ENCODE data around the gene MRPS17.

Gene MRPS17

GRCh38 chr7:55992346-55992745 lies 40.7 kb downstream of the MRPS17 start:
- in situ Hi-C loops (cut with HindIII; ENCODE audit: low sequenced_read_pairs) = no loop called here
- no peak overlapping the region for H3K4me3 ChIP-seq (ENCODE audit: low read depth, low read length)
- TF ChIP-seq CTCF (IDR thresholded peaks at IDR 0.05; ENCODE audit: low read depth, low read length) = no peak
- DNase-seq (ENCODE audit: low read depth, low spot score) = no peak

DNA sequence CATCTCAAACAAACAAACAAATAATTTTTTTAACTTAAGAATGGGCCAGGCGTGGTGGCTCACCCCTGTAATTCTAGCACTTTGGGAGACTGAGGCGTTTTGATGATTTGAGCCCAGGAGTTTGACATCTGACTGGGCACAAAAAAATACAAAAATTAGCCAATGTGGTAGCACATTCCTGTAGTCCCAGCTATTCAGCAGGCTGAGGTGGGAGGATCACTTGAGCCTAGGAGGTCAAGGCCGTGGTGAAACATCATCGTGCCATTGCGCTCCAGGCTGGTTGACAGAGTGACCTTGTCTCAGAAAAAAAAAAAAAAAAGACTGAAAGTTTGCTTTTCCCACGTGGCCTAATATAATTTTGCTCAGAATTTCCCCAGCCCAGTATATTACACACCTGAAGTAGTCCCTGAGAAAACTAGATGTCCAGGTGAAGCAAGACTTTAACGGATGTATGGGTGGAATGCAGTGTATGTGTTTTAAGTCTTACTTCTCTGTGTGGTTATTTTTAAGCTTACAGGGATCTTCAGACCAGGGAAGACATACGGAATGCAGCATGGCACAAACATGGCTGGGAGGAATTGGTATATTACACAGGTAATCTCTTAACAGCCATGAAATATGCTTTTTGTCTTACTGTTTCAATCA lies 45.3 kb downstream of the MRPS17 start:
- DNase-seq (ENCODE audit: low read depth, low spot score) = no peak
- no peak for TF ChIP-seq CTCF (IDR thresholded peaks at IDR 0.05; ENCODE audit: low read depth, low read length)
- in situ Hi-C loops (cut with HindIII; ENCODE audit: low sequenced_read_pairs) = no loop called here
- H3K4me3 ChIP-seq (ENCODE audit: low read depth, low read length) = no peak overlapping the region

DNA sequence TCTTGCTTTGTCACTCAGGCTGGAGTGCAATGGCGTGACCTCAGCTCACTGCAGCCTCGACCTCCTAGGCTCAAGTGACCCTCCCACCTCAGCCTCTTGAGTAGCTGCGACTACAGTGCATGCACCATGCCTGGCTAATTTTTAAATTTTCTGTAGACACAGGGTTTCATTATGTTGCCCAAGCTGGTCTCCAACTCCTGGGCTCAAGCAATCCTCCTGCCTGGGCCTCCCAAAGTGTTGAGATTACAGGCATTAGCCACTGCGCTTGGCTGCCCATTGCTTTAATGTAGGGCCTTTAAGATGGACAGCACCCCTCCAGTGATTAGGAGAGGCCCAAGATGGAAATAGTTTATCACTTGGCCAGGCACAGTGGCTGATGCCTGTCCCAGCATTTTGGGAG lies 52.1 kb downstream of the MRPS17 start:
- no peak overlapping the region for H3K4me3 ChIP-seq (ENCODE audit: low read depth, low read length)
- no peak for TF ChIP-seq CTCF (IDR thresholded peaks at IDR 0.05; ENCODE audit: low read depth, low read length)
- DNase-seq (ENCODE audit: low read depth, low spot score) = no peak
- in situ Hi-C loops (cut with HindIII; ENCODE audit: low sequenced_read_pairs) = no loop called here

All from astrocyte of the spinal cord (primary cell).